ENCODE measurements around the gene DCDC1.

GRCh38 chr11:30919389-30920152 is 450.0 kb downstream of the DCDC1 start:
- TF ChIP-seq CTCF (IDR thresholded peaks at IDR 0.05) (no peak), EP300 (IDR thresholded peaks at IDR 0.05; ENCODE audit: low read depth) (no peak), POLR2AphosphoS5 (IDR thresholded peaks at IDR 0.05) (no peak)
